Endodermal cell (in vitro differentiated cells): ENCODE measurements around the gene PIGS. TPM values are rescaled to one million over a fixed set of nuclear protein-coding genes. Genes with fewer than 3 reads are reported as not detected.

Experiments
- DNase-seq: peaks from one replicate; pipeline ENCODE4 v3.0.0-alpha.2; 2017
- H3K27ac ChIP-seq: 2 replicates; pipeline ENCODE4 v1.5.1; 2013; ENCODE audit warnings: mild to moderate bottlenecking, low read depth, low read length, moderate library complexity
- H3K27me3 ChIP-seq: 2 replicates; pipeline ENCODE4 v1.6.1; 2013; ENCODE audit warnings: mild to moderate bottlenecking, low read length, moderate library complexity; ENCODE audit not compliant: insufficient read depth, control insufficient read depth, poor library complexity, severe bottlenecking
- H3K36me3 ChIP-seq: 2 replicates; pipeline ENCODE4 v1.7.0; 2013; ENCODE audit warnings: mild to moderate bottlenecking, low read length, moderate library complexity; ENCODE audit not compliant: control insufficient read depth, insufficient read depth
- H3K4me1 ChIP-seq: one replicate; pipeline ENCODE4 v1.7.0; 2013; ENCODE audit warnings: low read length; ENCODE audit not compliant: control insufficient read depth, insufficient read depth
- H3K4me3 ChIP-seq: 2 replicates; pipeline ENCODE4 v1.5.1; 2013; ENCODE audit warnings: mild to moderate bottlenecking, low read length, moderate library complexity
- H3K9ac ChIP-seq: 2 replicates; pipeline ENCODE4 v1.6.1; 2013; ENCODE audit warnings: mild to moderate bottlenecking, low read length, moderate library complexity; ENCODE audit not compliant: poor library complexity, severe bottlenecking; ENCODE audit errors: extremely low read depth
- H3K9me3 ChIP-seq: 2 replicates; pipeline ENCODE4 v1.6.1; 2013; ENCODE audit warnings: mild to moderate bottlenecking, low read length, moderate library complexity; ENCODE audit not compliant: control insufficient read depth
- H3K27ac Mint-ChIP-seq: 2 replicates; pipeline ENCODE4 v1.8.0; 2020; ENCODE audit warnings: mixed read lengths
- H3K27me3 Mint-ChIP-seq: 2 replicates; pipeline ENCODE4 v1.8.0; 2021; ENCODE audit warnings: mild to moderate bottlenecking, mixed read lengths; ENCODE audit not compliant: insufficient read depth
- H3K36me3 Mint-ChIP-seq: 2 replicates; pipeline ENCODE4 v1.8.0; 2020; ENCODE audit warnings: low read depth, mixed read lengths
- H3K4me1 Mint-ChIP-seq: 2 replicates; pipeline ENCODE4 v1.8.0; 2020; ENCODE audit warnings: mixed read lengths
- H3K4me3 Mint-ChIP-seq: 2 replicates; pipeline ENCODE4 v1.8.0; 2020; ENCODE audit warnings: mild to moderate bottlenecking, moderate library complexity, mixed read lengths
- H3K9me3 Mint-ChIP-seq: 2 replicates; pipeline ENCODE4 v1.8.0; 2020; ENCODE audit warnings: mild to moderate bottlenecking, mixed read lengths
- CTCF ChIP-seq: fragments of 200-600 bp; sonication (generic); conservative IDR thresholded peaks from 2 replicates; pipeline ENCODE4 v1.5.0; 2021; ENCODE audit warnings: antibody characterized with exemption, mild to moderate bottlenecking
- whole genome bisulfite sequencing, 2 experiments: methylation state at CpG; one replicate each; pipeline versions ENCODE4 v1.1.5 to v1.1.7; 2013; ENCODE audit warnings: missing lambda C conversion rate in 2 of 2, mixed read lengths in 1 of 2; ENCODE audit not compliant: insufficient coverage in 1 of 2, insufficient read length in 1 of 2; 5-methylcytosine and 5-hydroxymethylcytosine counted together
- total RNA-seq, 2 donors: library from RNA; stranded (reverse); fragmentation: NEBNext Ultra II Directional in 1 of 2; extraction: Animal tissue kit (Norgen Biotek cat#: 25700) in 1 of 2; gene quantifications; 2 replicates in 1 of 2; 3 replicates in 1 of 2; pipeline ENCODE4 v1.2.1, GENCODE V29; 2021

The PIGS gene
- total RNA-seq, 2 donors from 2014 or later = 34.9 to 43.0 TPM

GRCh38 chr17:28507567-28508203 is 63.6 kb downstream of the PIGS start:
- Mint-ChIP-seq H3K27ac (no peak overlapping the region), H3K4me3 (no peak overlapping the region), H3K4me1 (no peaks in the 10 kb centered on the region), H3K27me3 (peaks cover 13% of the 10 kb centered on the region), H3K36me3 (no peaks in the 10 kb centered on the region), H3K9me3 (no peaks in the 10 kb centered on the region)
- WGBS, 2 experiments = 84 to 94% methylated on average over 7 to 24 of the region's 24 CpGs
- DNase-seq = no peak
- Histone ChIP-seq H3K27ac (no peak overlapping the region), H3K27me3 (peaks cover 14% of the 10 kb centered on the region), H3K4me3 (no peak overlapping the region), H3K9me3 (no peaks in the 10 kb centered on the region), H3K36me3 (no peaks in the 10 kb centered on the region), H3K4me1 (no peaks in the 10 kb centered on the region), H3K9ac (no peak overlapping the region)
- TF ChIP-seq CTCF = no peak

GRCh38 chr17:28506763-28507487 is 64.4 kb downstream of the PIGS start:
- Histone ChIP-seq H3K9me3 (no peaks in the 10 kb centered on the region), H3K27ac (no peak overlapping the region), H3K36me3 (no peaks in the 10 kb centered on the region), H3K4me3 (no peak overlapping the region), H3K27me3 (peaks cover 14% of the 10 kb centered on the region), H3K9ac (no peak overlapping the region), H3K4me1 (no peaks in the 10 kb centered on the region)
- no peaks in the 10 kb centered on the region for H3K36me3 Mint-ChIP-seq
- WGBS, 2 experiments = 87 to 89% methylated on average over 7 to 14 of the region's 14 CpGs
- H3K4me3 Mint-ChIP-seq = no peak overlapping the region
- H3K4me1 Mint-ChIP-seq = no peaks in the 10 kb centered on the region
- no peak for DNase-seq
- H3K9me3 Mint-ChIP-seq = no peaks in the 10 kb centered on the region
- no peak for TF ChIP-seq CTCF
- H3K27ac Mint-ChIP-seq = no peak overlapping the region
- peaks cover 13% of the 10 kb centered on the region for H3K27me3 Mint-ChIP-seq

- no peak for DNase-seq
- whole genome bisulfite sequencing, 2 experiments = 90% methylated on average over 6 to 28 of the region's 28 CpGs
- TF ChIP-seq CTCF = no peak
- no peak within 1 kb of the TSS for H3K4me3 ChIP-seq
- H3K9ac ChIP-seq = no peak within 1 kb of the TSS
- no peak within 1 kb of the TSS for H3K27ac ChIP-seq
- H3K27me3 Mint-ChIP-seq = peaks cover 13% of the 10 kb centered on the region
- no peaks in the 10 kb centered on the region for H3K4me1 ChIP-seq
- H3K4me1 Mint-ChIP-seq = peaks cover under 1% of the 10 kb centered on the region
- H3K9me3 ChIP-seq = no peaks in the 10 kb centered on the region
- H3K36me3 Mint-ChIP-seq = no peaks in the 10 kb centered on the region
- no peak within 1 kb of the TSS for H3K4me3 Mint-ChIP-seq
- peaks cover 14% of the 10 kb centered on the region for H3K27me3 ChIP-seq
- H3K27ac Mint-ChIP-seq = no peak within 1 kb of the TSS
- H3K9me3 Mint-ChIP-seq = no peaks in the 10 kb centered on the region
- no peaks in the 10 kb centered on the region for H3K36me3 ChIP-seq
Observed at GRCh38 chr17:28505986-28506665, 65.2 kb downstream of the PIGS start, which contains the start of gene FOXN1. Gene FOXN1, plus strand, starts transcription at chr17:28506348. Its CDS starts 17,622 bp downstream, at chr17:28523970.
